Measurements from ENCODE around the gene DYRK1A. TPM values are rescaled to one million over a fixed set of nuclear protein-coding genes. Genes with fewer than 3 reads are reported as not detected.

Gene DYRK1A
- total and polyA plus RNA-seq, 10 of the 15 experiments (the other 5 are each of a cell fraction or from before 2014, with no cell fraction given), result 2.4 to 68.6 (median 30.7) TPM

- H3K4me3 ChIP-seq, result no peak overlapping the region
- H3K27ac ChIP-seq (ENCODE audit: control insufficient read depth, insufficient read depth), result no peak overlapping the region
- no peaks in the 10 kb centered on the region for H3K4me1 ChIP-seq (ENCODE audit: control insufficient read depth, insufficient read depth, low read length)
- POLR2A ChIA-PET, result no interaction called here
- in situ Hi-C loops (cut with MboI), result no loop called here
- no TSS peak for BruUV-seq (replicated peaks)
- no peak for TF ChIP-seq RFX5 (IDR thresholded peaks at IDR 0.05; ENCODE audit: low read depth, low read length)
- TF ChIP-seq ZNF217 (IDR thresholded peaks at IDR 0.05), result no peak
- TF ChIP-seq POLR2AphosphoS5 (IDR thresholded peaks at IDR 0.05; ENCODE audit: low read length), result no peak
- no peak for TF ChIP-seq STAT3 (IDR thresholded peaks at IDR 0.05; ENCODE audit: low read depth, low read length)
- TF ChIP-seq ZBTB4 (CRISPR knock-in tag; IDR thresholded peaks at IDR 0.05), result no peak
- TF ChIP-seq NFYA (IDR thresholded peaks at IDR 0.05; ENCODE audit: borderline replicate concordance, low read depth, low read length), result no peak
- TF ChIP-seq RB1 (IDR thresholded peaks at IDR 0.05; ENCODE audit: borderline replicate concordance), result no peak
- TF ChIP-seq CEBPB (IDR thresholded peaks at IDR 0.05; ENCODE audit: borderline replicate concordance in 1 of 2, low read depth in 2 of 2, low read length in 2 of 2), result no peak
- TF ChIP-seq CREM (IDR thresholded peaks at IDR 0.05; ENCODE audit: low read depth), result no peak
- TF ChIP-seq HCFC1 (IDR thresholded peaks at IDR 0.05; ENCODE audit: low read length), result no peak
- TF ChIP-seq MLLT1 (IDR thresholded peaks at IDR 0.05), result no peak
- ATAC-seq, result no peak
- DNase-seq (ENCODE audit: low read depth, low spot score), result no peak
- no peak overlapping the region for H3K9ac ChIP-seq (ENCODE audit: control insufficient read depth, insufficient read depth, low read length)
- CTCF ChIA-PET, result no interaction called here
- H4K20me1 ChIP-seq (ENCODE audit: control insufficient read depth, insufficient read depth), result peaks cover 2% of the 10 kb centered on the region
- no peaks in the 10 kb centered on the region for H3K27me3 ChIP-seq (replicated peaks in 1 of 2; ENCODE audit: control insufficient read depth in 2 of 2, insufficient read depth in 2 of 2, low read length in 1 of 2)
- H3K4me2 ChIP-seq (ENCODE audit: control insufficient read depth, insufficient read depth), result no peak overlapping the region
- SMC1A ChIA-PET (ENCODE audit: uncharacterized antibody, unreplicated experiment), result interaction anchor here (1.1 kb wide), 1 partner anchor 9 kb away, joined by 3 read pairs; no protein-coding TSS in a partner anchor
- RAD21 ChIA-PET (ENCODE audit: unreplicated experiment), result interaction anchor here (1.0 kb wide), 1 partner anchor 9 kb away, joined by 3 read pairs; no protein-coding TSS in a partner anchor
- no peak overlapping the region for H2AFZ ChIP-seq (ENCODE audit: control insufficient read depth, low read depth, low read length)
- peaks cover 2 to 5% of the 10 kb centered on the region in 2 experiments; a peak in 2 of 4 replicates for H3K36me3 ChIP-seq (ENCODE audit: control insufficient read depth in 2 of 2, insufficient read depth in 2 of 2, low read length in 1 of 2)
- WGBS (ENCODE audit: insufficient coverage, insufficient replicate concordance, low lambda C conversion rate, missing lambda C conversion rate), result 96% methylated on average over 1 of the region's 1 CpG
- FAIRE-seq, result no peak
- H3K79me2 ChIP-seq (ENCODE audit: control insufficient read depth, insufficient read depth, low read length), result peaks cover 83% of the 10 kb centered on the region
- intact Hi-C loops (cut with micrococcal nuclease; ENCODE audit: unreplicated experiment), result no loop called here
- H3K9me3 ChIP-seq (replicated peaks; ENCODE audit: control insufficient read depth, insufficient read depth, low read length), result peaks cover 6% of the 10 kb centered on the region
Observed at GRCh38 chr21:37437376-37438080, 71.0 kb downstream of the DYRK1A start.

All from GM12878 (cell line).